T-helper 17 cell (primary cell): ENCODE data around the gene HECW1. TPM values are rescaled to one million over a fixed set of nuclear protein-coding genes. Genes with fewer than 3 reads are reported as not detected.

Source experiments
- ATAC-seq: fragments of 150-1000 bp; cut with Tn5 transposase; 2 replicates; pipeline ENCODE4 v1.10.0; 2021; ENCODE audit warnings: mild to moderate bottlenecking, moderate library complexity
- DNase-seq, 3 donors: peaks; one replicate each; pipeline versions ENCODE4 v3.0.0 to v3.0.0-alpha.2; 2020 to 2021
- H3K9me3 ChIP-seq: one replicate; pipeline ENCODE4 v1.7.0; 2013; ENCODE audit warnings: low read length, mild to moderate bottlenecking; ENCODE audit not compliant: control insufficient read depth, poor library complexity, severe bottlenecking
- H3K27ac Mint-ChIP-seq: one replicate; pipeline ENCODE4 v1.8.0; 2022; ENCODE audit warnings: mild to moderate bottlenecking, moderate library complexity, mixed read lengths
- H3K27me3 Mint-ChIP-seq: one replicate; pipeline ENCODE4 v1.8.0; 2022; ENCODE audit warnings: mixed read lengths
- H3K36me3 Mint-ChIP-seq: one replicate; pipeline ENCODE4 v1.8.0; 2022; ENCODE audit warnings: low read depth, mixed read lengths
- H3K4me1 Mint-ChIP-seq: one replicate; pipeline ENCODE4 v1.8.0; 2022; ENCODE audit warnings: mild to moderate bottlenecking, mixed read lengths
- H3K4me3 Mint-ChIP-seq: one replicate; pipeline ENCODE4 v1.8.0; 2022; ENCODE audit warnings: mild to moderate bottlenecking, moderate library complexity, mixed read lengths
- total RNA-seq, 4 donors: library from RNA in 2 of 4; stranded (reverse) in 2 of 4; gene quantifications; one replicate each; pipeline ENCODE4 v1.2.3 and lab custom pipeline; 2022 to 2026

The HECW1 gene
- total RNA-seq, 2 donors from 2014 or later = not detected

- H3K4me3 Mint-ChIP-seq = no peak overlapping the region
- H3K4me1 Mint-ChIP-seq = peaks cover 4% of the 10 kb centered on the region
- DNase-seq = no peak
- no peak for ATAC-seq
- peaks cover 2% of the 10 kb centered on the region for H3K36me3 Mint-ChIP-seq
- no peak overlapping the region for H3K27ac Mint-ChIP-seq
- no peaks in the 10 kb centered on the region for H3K9me3 ChIP-seq
- H3K27me3 Mint-ChIP-seq = peaks cover 31% of the 10 kb centered on the region
Measured at GRCh38 chr7:43307522-43307921, 195.1 kb downstream of the HECW1 start.

GRCh38 chr7:43308913-43309705 lies 196.7 kb downstream of the HECW1 start:
- ATAC-seq (no peak), DNase-seq (no peak)
- Mint-ChIP-seq H3K4me3 (no peak overlapping the region), H3K4me1 (peaks cover 6% of the 10 kb centered on the region), H3K36me3 (no peaks in the 10 kb centered on the region), H3K27ac (no peak overlapping the region), H3K27me3 (peaks cover 26% of the 10 kb centered on the region)
- H3K9me3 ChIP-seq = no peaks in the 10 kb centered on the region

GRCh38 chr7:43309706-43310022 lies 197.2 kb downstream of the HECW1 start:
- no peaks in the 10 kb centered on the region for H3K36me3 Mint-ChIP-seq

GRCh38 chr7:43311052-43311451 lies 198.6 kb downstream of the HECW1 start:
- H3K27ac Mint-ChIP-seq = no peak overlapping the region
- DNase-seq (no peak), ATAC-seq (no peak)
- H3K9me3 ChIP-seq = no peaks in the 10 kb centered on the region
- H3K4me3 Mint-ChIP-seq = no peak overlapping the region
- peaks cover 25% of the 10 kb centered on the region for H3K27me3 Mint-ChIP-seq
- H3K4me1 Mint-ChIP-seq = peaks cover 14% of the 10 kb centered on the region
- H3K36me3 Mint-ChIP-seq = no peaks in the 10 kb centered on the region

More at GRCh38 chr7:43309706-43310022, 197.2 kb downstream of the HECW1 start:
- Mint-ChIP-seq H3K27me3 (peaks cover 27% of the 10 kb centered on the region), H3K27ac (no peak overlapping the region), H3K4me3 (no peak overlapping the region), H3K4me1 (peaks cover 12% of the 10 kb centered on the region)
- H3K9me3 ChIP-seq = no peaks in the 10 kb centered on the region
- DNase-seq (no peak), ATAC-seq (no peak)

- Mint-ChIP-seq H3K4me1 (peaks cover 14% of the 10 kb centered on the region), H3K4me3 (no peak overlapping the region), H3K27me3 (peaks cover 19% of the 10 kb centered on the region), H3K36me3 (no peaks in the 10 kb centered on the region), H3K27ac (no peak overlapping the region)
- H3K9me3 ChIP-seq = no peaks in the 10 kb centered on the region
- no peak for DNase-seq
- ATAC-seq = no peak
Measured at GRCh38 chr7:43311694-43312093, 199.2 kb downstream of the HECW1 start.

GRCh38 chr7:43313628-43314378 lies 201.4 kb downstream of the HECW1 start:
- ATAC-seq (no peak), DNase-seq (no peak)
- H3K36me3 Mint-ChIP-seq = no peaks in the 10 kb centered on the region
- H3K27me3 Mint-ChIP-seq = peaks cover 11% of the 10 kb centered on the region
- H3K4me1 Mint-ChIP-seq = peaks cover 14% of the 10 kb centered on the region
- peak overlapping the region; percentile 76 for H3K4me3 Mint-ChIP-seq
- H3K27ac Mint-ChIP-seq = peak overlapping the region; percentile 14
- no peaks in the 10 kb centered on the region for H3K9me3 ChIP-seq

- H3K4me3 Mint-ChIP-seq = peak overlapping the region; percentile 76
- DNase-seq (no peak), ATAC-seq (no peak)
- H3K9me3 ChIP-seq = no peaks in the 10 kb centered on the region
- H3K4me1 Mint-ChIP-seq = peaks cover 14% of the 10 kb centered on the region
- no peaks in the 10 kb centered on the region for H3K36me3 Mint-ChIP-seq
- H3K27me3 Mint-ChIP-seq = peaks cover 6% of the 10 kb centered on the region
- peak overlapping the region; percentile 14 for H3K27ac Mint-ChIP-seq
Measured at GRCh38 chr7:43314379-43315158, 202.1 kb downstream of the HECW1 start.

- Mint-ChIP-seq H3K27me3 (peaks cover 17% of the 10 kb centered on the region), H3K27ac (no peak overlapping the region), H3K4me1 (peaks cover 14% of the 10 kb centered on the region), H3K4me3 (no peak overlapping the region), H3K36me3 (no peaks in the 10 kb centered on the region)
- ATAC-seq (no peak), DNase-seq (no peak)
- H3K9me3 ChIP-seq = no peaks in the 10 kb centered on the region
Measured at GRCh38 chr7:43317075-43317474, 204.6 kb downstream of the HECW1 start.

- Mint-ChIP-seq H3K4me1 (peaks cover 14% of the 10 kb centered on the region), H3K4me3 (no peak overlapping the region), H3K36me3 (no peaks in the 10 kb centered on the region), H3K27ac (no peak overlapping the region), H3K27me3 (peaks cover 17% of the 10 kb centered on the region)
- no peak for DNase-seq
- no peak for ATAC-seq
- no peaks in the 10 kb centered on the region for H3K9me3 ChIP-seq
Measured at GRCh38 chr7:43318188-43318770, 205.8 kb downstream of the HECW1 start.

GRCh38 chr7:43325595-43325994 lies 213.1 kb downstream of the HECW1 start:
- DNase-seq (no peak), ATAC-seq (no peak)
- peaks cover 4% of the 10 kb centered on the region for H3K4me1 Mint-ChIP-seq
- H3K27ac Mint-ChIP-seq = no peak overlapping the region
- no peaks in the 10 kb centered on the region for H3K9me3 ChIP-seq
- peaks cover 51% of the 10 kb centered on the region for H3K27me3 Mint-ChIP-seq
- no peak overlapping the region for H3K4me3 Mint-ChIP-seq
- H3K36me3 Mint-ChIP-seq = no peaks in the 10 kb centered on the region

- Mint-ChIP-seq H3K4me1 (peaks cover 4% of the 10 kb centered on the region), H3K27me3 (peaks cover 49% of the 10 kb centered on the region)
- no peak for ATAC-seq
Measured at GRCh38 chr7:43328336-43328735, 215.9 kb downstream of the HECW1 start.

GRCh38 chr7:43328785-43329380 lies 216.4 kb downstream of the HECW1 start:
- H3K4me3 Mint-ChIP-seq = no peak overlapping the region
- H3K36me3 Mint-ChIP-seq = no peaks in the 10 kb centered on the region
- no peak overlapping the region for H3K27ac Mint-ChIP-seq
- peaks cover 4% of the 10 kb centered on the region for H3K4me1 Mint-ChIP-seq
- H3K9me3 ChIP-seq = no peaks in the 10 kb centered on the region
- ATAC-seq (no peak), DNase-seq (no peak)
- peaks cover 49% of the 10 kb centered on the region for H3K27me3 Mint-ChIP-seq

More at GRCh38 chr7:43328336-43328735, 215.9 kb downstream of the HECW1 start:
- DNase-seq = no peak
- H3K9me3 ChIP-seq = no peaks in the 10 kb centered on the region
- Mint-ChIP-seq H3K36me3 (no peaks in the 10 kb centered on the region), H3K4me3 (no peak overlapping the region), H3K27ac (no peak overlapping the region)
